H1 (cell line): ENCODE results near the gene KCNQ1. TPM values are rescaled to one million over a fixed set of nuclear protein-coding genes. Genes with fewer than 3 reads are reported as not detected.

Experiments used
- CTCF ChIA-PET: fragments of 300-600 bp; sonication (Branson Sonifier 250); formaldehyde crosslinking; loops from one replicate; lab custom pipeline; 2021; ENCODE audit not compliant: partially characterized antibody; lab: Charles Lee
- POLR2A ChIA-PET: fragments of 300-600 bp; sonication (Branson Sonifier 250); formaldehyde crosslinking; loops from one replicate; lab custom pipeline; 2021; ENCODE audit warnings: inconsistent platforms; ENCODE audit not compliant: partially characterized antibody; lab: Charles Lee
- DNase-seq, 2 experiments: peaks; one replicate each; pipeline versions ENCODE4 v3.0.0 to v3.0.0-alpha.2; 2010 to 2022; ENCODE audit warnings: low spot score in 2 of 2, low read depth in 1 of 2, mixed read lengths in 1 of 2
- FAIRE-seq: peaks from 2 replicates; lab custom pipeline; 2011; peaks lifted over from hg19 to GRCh38; lab: Jason Lieb, UNC
- H2AFZ ChIP-seq: 2 replicates; pipeline ENCODE4 v1.8.1; 2012; ENCODE audit warnings: low read length, inconsistent platforms
- H2AK5ac ChIP-seq: 2 replicates; pipeline ENCODE4 v1.6.1; 2013; ENCODE audit warnings: low read depth, low read length
- H2BK120ac ChIP-seq: replicated peaks from 2 replicates; pipeline ENCODE3; 2013; ENCODE audit warnings: low read depth, low read length, inconsistent platforms
- H2BK12ac ChIP-seq: 2 replicates; pipeline ENCODE4 v1.6.1; 2013; ENCODE audit warnings: low read depth, low read length
- H2BK15ac ChIP-seq: 2 replicates; pipeline ENCODE4 v1.6.1; 2013; ENCODE audit warnings: low read length
- H2BK20ac ChIP-seq: 2 replicates; pipeline ENCODE4 v1.6.1; 2013; ENCODE audit warnings: low read length
- H2BK5ac ChIP-seq: 2 replicates; pipeline ENCODE4 v1.6.1; 2013; ENCODE audit warnings: low read depth, low read length
- H3K14ac ChIP-seq: 2 replicates; pipeline ENCODE4 v1.6.1; 2013; ENCODE audit warnings: inconsistent platforms; ENCODE audit not compliant: insufficient read length
- H3K18ac ChIP-seq: 2 replicates; pipeline ENCODE4 v1.6.1; 2013; ENCODE audit warnings: low read length; ENCODE audit errors: extremely low read depth
- H3K23ac ChIP-seq: 2 replicates; pipeline ENCODE4 v1.6.1; 2013; ENCODE audit warnings: inconsistent platforms; ENCODE audit not compliant: insufficient read length
- H3K23me2 ChIP-seq: 2 replicates; pipeline ENCODE4 v1.6.1; 2013; ENCODE audit warnings: low read depth, low read length
- H3K27ac ChIP-seq: 2 replicates; pipeline ENCODE4 v1.6.1; 2011; ENCODE audit warnings: low read depth, low read length, inconsistent platforms
- H3K27me3 ChIP-seq, 4 experiments: replicated peaks in 1 of 4; 1 replicate in 1 of 4; 2 replicates in 3 of 4; pipeline versions ENCODE4 v1.6.1 to v1.8.1; 2011 to 2013; ENCODE audit warnings: low read length in 3 of 4, mild to moderate bottlenecking in 3 of 4, inconsistent platforms in 2 of 4, mixed read lengths in 2 of 4, moderate library complexity in 1 of 4; ENCODE audit not compliant: control insufficient read depth in 3 of 4, insufficient read depth in 3 of 4; ENCODE audit errors: extremely low read depth in 1 of 4
- H3K36me3 ChIP-seq, 4 experiments: 2 replicates each; pipeline versions ENCODE4 v1.6.1 to v1.8.1; 2011 to 2013; ENCODE audit warnings: mild to moderate bottlenecking in 4 of 4, low read length in 3 of 4, moderate library complexity in 2 of 4, control low read depth in 1 of 4, inconsistent platforms in 1 of 4; ENCODE audit not compliant: insufficient read depth in 4 of 4, control insufficient read depth in 2 of 4
- H3K4ac ChIP-seq: replicated peaks from 2 replicates; pipeline ENCODE3; 2013; ENCODE audit warnings: low read length, low read depth, mixed read lengths, inconsistent platforms; ENCODE audit not compliant: insufficient read length
- H3K4me1 ChIP-seq, 4 experiments: replicated peaks in 1 of 4; 1 replicate in 1 of 4; 2 replicates in 3 of 4; pipeline versions ENCODE4 v1.6.1 to v1.8.1; 2011 to 2013; ENCODE audit warnings: low read length in 3 of 4, inconsistent platforms in 2 of 4, mixed read lengths in 1 of 4; ENCODE audit not compliant: insufficient read depth in 4 of 4, control insufficient read depth in 3 of 4
- H3K4me2 ChIP-seq, 2 experiments: 2 replicates each; pipeline versions ENCODE4 v1.6.1 to v1.8.1; 2011 to 2013; ENCODE audit warnings: low read depth in 2 of 2, low read length in 2 of 2, control low read depth in 1 of 2, inconsistent platforms in 1 of 2, mild to moderate bottlenecking in 1 of 2; ENCODE audit not compliant: insufficient read depth in 1 of 2
- H3K4me3 ChIP-seq, 4 experiments: fragments of 200-600, 300-600 bp in 1 of 4; sonication (generic), shearing (Covaris generic), sonication (Bioruptor Twin) in 1 of 4; 2 replicates each; pipeline versions ENCODE4 v1.5.1 to v1.8.1; 2011 to 2016; ENCODE audit warnings: low read length in 4 of 4, low read depth in 3 of 4, control low read depth in 2 of 4, inconsistent platforms in 2 of 4, mild to moderate bottlenecking in 2 of 4, mixed read lengths in 1 of 4, moderate library complexity in 1 of 4; ENCODE audit not compliant: insufficient read depth in 2 of 4; ENCODE audit errors: extremely low read depth in 1 of 4
- H3K56ac ChIP-seq: replicated peaks from 2 replicates; pipeline ENCODE3; 2013; ENCODE audit warnings: low read depth, mild to moderate bottlenecking, mixed read lengths, low read length, inconsistent platforms; ENCODE audit not compliant: insufficient read length
- H3K79me1 ChIP-seq: 2 replicates; pipeline ENCODE4 v1.6.1; 2013; ENCODE audit warnings: low read depth, low read length, control low read depth
- H3K79me2 ChIP-seq, 2 experiments: 2 replicates each; pipeline versions ENCODE4 v1.6.1 to v1.8.1; 2012 to 2013; ENCODE audit warnings: low read length in 2 of 2, mild to moderate bottlenecking in 2 of 2, inconsistent platforms in 1 of 2; ENCODE audit not compliant: insufficient read depth in 2 of 2, control insufficient read depth in 1 of 2
- H3K9ac ChIP-seq, 4 experiments: replicated peaks in 1 of 4; 1 replicate in 1 of 4; 2 replicates in 3 of 4; pipeline versions ENCODE4 v1.6.1 to v1.8.1; 2011 to 2013; ENCODE audit warnings: low read depth in 3 of 4, low read length in 3 of 4, control low read depth in 2 of 4, mild to moderate bottlenecking in 2 of 4, moderate library complexity in 2 of 4, inconsistent platforms in 1 of 4; ENCODE audit errors: extremely low read depth in 1 of 4
- H3K9me3 ChIP-seq, 2 experiments: 2 replicates each; pipeline versions ENCODE4 v1.6.1 to v1.8.1; 2012 to 2013; ENCODE audit warnings: mild to moderate bottlenecking in 2 of 2, moderate library complexity in 2 of 2, control low read depth in 1 of 2, inconsistent platforms in 1 of 2, low read depth in 1 of 2, low read length in 1 of 2, mixed read lengths in 1 of 2; ENCODE audit not compliant: insufficient read depth in 2 of 2
- H4K20me1 ChIP-seq, 2 experiments: replicated peaks in 1 of 2; 2 replicates each; pipeline versions ENCODE3 to v1.8.1; 2011 to 2013; ENCODE audit warnings: inconsistent platforms in 2 of 2, low read length in 2 of 2, mild to moderate bottlenecking in 1 of 2; ENCODE audit not compliant: insufficient read depth in 2 of 2, control insufficient read depth in 1 of 2
- H4K5ac ChIP-seq: 2 replicates; pipeline ENCODE4 v1.6.1; 2013; ENCODE audit warnings: low read length, low read depth, mixed read lengths, inconsistent platforms; ENCODE audit not compliant: insufficient read length
- H4K8ac ChIP-seq: 2 replicates; pipeline ENCODE4 v1.8.0; 2013; ENCODE audit warnings: mild to moderate bottlenecking, moderate library complexity, low read length, inconsistent platforms; ENCODE audit not compliant: insufficient read depth; ENCODE audit errors: extremely low read depth
- H4K91ac ChIP-seq: replicated peaks from 2 replicates; pipeline ENCODE3; 2013; ENCODE audit warnings: low read length, mixed read lengths, inconsistent platforms; ENCODE audit not compliant: insufficient read length
- ATF2 ChIP-seq: IDR thresholded peaks from 2 replicates; pipeline ENCODE4 v1.6.1; 2012; ENCODE audit warnings: low read length, inconsistent platforms
- BACH1 ChIP-seq: IDR thresholded peaks from 2 replicates; pipeline ENCODE4 v1.6.1; 2012; ENCODE audit warnings: low read length, improper control_type of control experiment
- CBX5 ChIP-seq: fragments of 300-800, 300-1000 bp; sonication (generic); IDR thresholded peaks from 2 replicates; pipeline ENCODE4 v1.7.1; 2016; ENCODE audit warnings: antibody characterized with exemption, low read length, low read depth
- E2F6 ChIP-seq: IDR thresholded peaks from 2 replicates; pipeline ENCODE4 v1.6.1; 2012; ENCODE audit warnings: inconsistent platforms
- EP300 ChIP-seq, 2 experiments: IDR thresholded peaks; 1 replicate in 1 of 2; 2 replicates in 1 of 2; pipeline ENCODE4 v1.6.1; 2011 to 2012; ENCODE audit warnings: low read depth in 2 of 2, low read length in 2 of 2, mild to moderate bottlenecking in 2 of 2, borderline replicate concordance in 1 of 2, inconsistent platforms in 1 of 2, moderate library complexity in 1 of 2
- POU5F1 ChIP-seq: IDR thresholded peaks from 2 replicates; pipeline ENCODE4 v1.6.1; 2011; ENCODE audit warnings: low read depth, mild to moderate bottlenecking, low read length, moderate library complexity
- SRF ChIP-seq: IDR thresholded peaks from 2 replicates; pipeline ENCODE4 v1.6.1; 2011; ENCODE audit warnings: mild to moderate bottlenecking, low read depth, low read length, moderate library complexity
- WGBS, 2 experiments: shearing (Covaris generic) in 1 of 2; methylation state at CpG; one replicate each; pipeline versions ENCODE4 v1.1.6 to v1.1.7; 2013 to 2015; ENCODE audit warnings: low lambda C conversion rate in 2 of 2, mixed read lengths in 2 of 2, inconsistent platforms in 1 of 2, low coverage in 1 of 2, missing lambda C conversion rate in 1 of 2; ENCODE audit not compliant: insufficient replicate concordance in 2 of 2, insufficient coverage in 1 of 2, insufficient read length in 1 of 2; ENCODE audit errors: extremely low coverage in 1 of 2, missing lambda C conversion rate in 1 of 2; 5-methylcytosine and 5-hydroxymethylcytosine counted together
- polyA plus RNA-seq, 7 experiments: library from polyadenylated mRNA; depleted of rRNA in 3 of 7; stranded (reverse) in 5 of 7; unstranded in 2 of 7; fragments of >200 nt in 5 of 7; fragments of 200-250 nt in 2 of 7; gene quantifications; 1 replicate in 5 of 7; 2 replicates in 1 of 7; 4 replicates in 1 of 7; pipeline versions ENCODE4 v1.2.1 to v1.2.3, GENCODE V29; 2011 to 2013; ENCODE audit warnings: missing spikeins in 2 of 7, mixed read lengths in 2 of 7
- total RNA-seq: library from RNA; stranded (reverse); fragmentation: NEBNext Ultra II Directional; extraction: Animal tissue kit (Norgen Biotek cat#: 25700); gene quantifications from 2 replicates; pipeline ENCODE4 v1.2.1, GENCODE V29; 2021

Gene KCNQ1
- total and polyA plus RNA-seq, 2 of the 8 experiments (the other 6 are each of a cell fraction or from before 2014, with no cell fraction given): 1.9 to 2.0 TPM

GRCh38 chr11:2471804-2472096 is 26.9 kb downstream of the KCNQ1 start:
- no peaks in the 10 kb centered on the region; the same call in 1 of the 2 replicates for H3K23me2 ChIP-seq
- peaks cover 0 to 28% (median 17%) of the 10 kb centered on the region in 4 experiments; a peak in 6 of 7 replicates for H3K27me3 ChIP-seq
- POLR2A ChIA-PET: no interaction called here
- H2BK12ac ChIP-seq: no peak overlapping the region
- no peaks in the 10 kb centered on the region for H3K79me2 ChIP-seq
- H3K9ac ChIP-seq: no peak overlapping the region
- no peak overlapping the region for H4K5ac ChIP-seq
- no peak overlapping the region for H3K23ac ChIP-seq
- H4K8ac ChIP-seq: no peak overlapping the region
- no peak for DNase-seq
- H4K20me1 ChIP-seq: peaks cover 0 to 9% of the 10 kb centered on the region in 2 experiments
- no peak overlapping the region for H3K27ac ChIP-seq
- H3K56ac ChIP-seq: no peak overlapping the region
- H3K18ac ChIP-seq: no peak overlapping the region
- H3K36me3 ChIP-seq: no peaks in the 10 kb centered on the region
- H3K4me3 ChIP-seq: no peak overlapping the region
- H2BK15ac ChIP-seq: no peak overlapping the region
- TF ChIP-seq E2F6 (no peak), EP300 (IDR thresholded peaks at IDR 0.05; ENCODE audit: borderline replicate concordance in 1 of 2, low read depth in 2 of 2, low read length in 2 of 2) (no peak), POU5F1 (no peak), BACH1 (no peak), ATF2 (no peak), CBX5 (no peak), SRF (no peak)
- H4K91ac ChIP-seq: no peak overlapping the region
- 94% methylated on average over 6 of the region's 6 CpGs; no CpG with 5 or more reads in 1 of the 2 experiments for WGBS, 2 experiments
- H2BK5ac ChIP-seq: no peak overlapping the region; the same call in 1 of the 2 replicates
- H3K4me2 ChIP-seq: no peak overlapping the region
- H3K14ac ChIP-seq: no peak overlapping the region
- H3K4me1 ChIP-seq: no peaks in the 10 kb centered on the region
- H3K9me3 ChIP-seq: no peaks in the 10 kb centered on the region
- no peak overlapping the region for H2BK20ac ChIP-seq
- no peak overlapping the region for H2AFZ ChIP-seq
- H2AK5ac ChIP-seq: no peak overlapping the region
- FAIRE-seq: no peak
- no peak overlapping the region for H3K4ac ChIP-seq
- CTCF ChIA-PET: no interaction called here
- no peaks in the 10 kb centered on the region for H3K79me1 ChIP-seq
- H2BK120ac ChIP-seq: no peak overlapping the region
